ENCODE results near the gene RSPO3. TPM values are rescaled to one million over a fixed set of nuclear protein-coding genes. Genes with fewer than 3 reads are reported as not detected.

The RSPO3 gene
- total and polyA plus RNA-seq, 2 of the 4 experiments (the other 2 are of a cell fraction), result not detected

GRCh38 chr6:127201321-127201720 is 82.8 kb downstream of the RSPO3 start:
- ATAC-seq (ENCODE audit: low read depth) (peak; percentile 91), DNase-seq (peak; percentile 78)
- Histone ChIP-seq H4K8ac (ENCODE audit: low read depth in 2 of 2, low read length in 2 of 2) (no peak overlapping the region), H2BK120ac (ENCODE audit: low read depth, low read length) (no peak overlapping the region), H4K20me1 (ENCODE audit: insufficient read depth, low read length) (no peaks in the 10 kb centered on the region), H3K4ac (ENCODE audit: low read depth, low read length) (no peak overlapping the region), H2BK5ac (ENCODE audit: low read depth, low read length, poor library complexity, severe bottlenecking) (no peak overlapping the region), H3K4me3 (ENCODE audit: insufficient read depth, low read depth, low read length) (no peak overlapping the region), H2BK15ac (ENCODE audit: low read depth, low read length) (no peak overlapping the region), H4K91ac (ENCODE audit: insufficient read depth, low read depth, low read length) (no peak overlapping the region), H3K9me3 (ENCODE audit: control insufficient read depth, insufficient read depth, low read length) (no peaks in the 10 kb centered on the region), H2AK5ac (ENCODE audit: low read depth, low read length) (no peak overlapping the region), H3K18ac (ENCODE audit: low read depth, low read length) (no peak overlapping the region), H3K14ac (replicated peaks; ENCODE audit: low read depth, low read length) (no peak overlapping the region), H2BK20ac (ENCODE audit: low read depth, low read length) (no peak overlapping the region), H3K23ac (ENCODE audit: low read depth, low read length) (no peak overlapping the region), H2AK9ac (replicated peaks; ENCODE audit: low read depth, low read length, poor library complexity) (no peak overlapping the region), H3K9ac (ENCODE audit: low read depth, low read length) (no peak overlapping the region), H3K36me3 (ENCODE audit: control insufficient read depth, insufficient read depth, low read length) (no peaks in the 10 kb centered on the region), H3K79me1 (ENCODE audit: low read depth in 1 of 2, low read length in 2 of 2) (no peaks in the 10 kb centered on the region), H2AFZ (replicated peaks; ENCODE audit: low read length, poor library complexity) (no peak overlapping the region), H3K56ac (ENCODE audit: extremely low read depth, insufficient read depth, low read length) (no peak overlapping the region), H3K9me1 (ENCODE audit: insufficient read depth, low read length) (no peaks in the 10 kb centered on the region), H3K27me3 (ENCODE audit: control insufficient read depth, insufficient read depth, low read length) (no peaks in the 10 kb centered on the region), H4K5ac (ENCODE audit: low read depth, low read length) (no peak overlapping the region), H3K4me1 (ENCODE audit: control insufficient read depth, insufficient read depth, low read length) (no peaks in the 10 kb centered on the region), H3K27ac (ENCODE audit: insufficient read depth, low read length) (no peak overlapping the region), H3K4me2 (ENCODE audit: low read depth, low read length) (no peak overlapping the region)
- TF ChIP-seq FOS (IDR thresholded peaks at IDR 0.05; ENCODE audit: low read depth, low read length), result peak; percentile 25; the same call in 1 of the 2 replicates
- no peak for TF ChIP-seq MXI1 (IDR thresholded peaks at IDR 0.05; ENCODE audit: borderline replicate concordance, low read depth, low read length)
- TF ChIP-seq RFX5 (IDR thresholded peaks at IDR 0.05; ENCODE audit: low read depth, low read length), result no peak
- BruUV-seq (replicated peaks), result no TSS peak
- WGBS, 2 experiments (ENCODE audit: extremely low coverage in 2 of 2, insufficient read length in 1 of 2), result no CpG with 5 or more reads among the region's 2 CpGs
- ChIA-PET CTCF (interaction anchor here (1.0 to 1.5 kb wide), 2 partner anchors 11 to 315 kb away, joined by 3 read pairs; no protein-coding TSS in a partner anchor), POLR2A (ENCODE audit: unreplicated experiment) (no interaction called here)
- in situ Hi-C loops (cut with MboI; ENCODE audit: low sequenced_read_pairs) (no loop called here), intact Hi-C loops (cut with micrococcal nuclease) (loop anchor here (10.0 kb wide), 1 partner anchor 333 kb away; no protein-coding TSS in a partner anchor), dilution Hi-C loops (cut with HindIII; ENCODE audit: low sequenced_read_pairs, unreplicated experiment) (no loop called here)

Data from IMR-90 (cell line).